GM18499 (cell line): ENCODE data around the gene LIAS.
"Not testable (repeated sequence)": the region's sequence is repeated elsewhere in the genome, so short reads cannot be mapped to it uniquely, and the experiment has no call there.

Experiments
- ATAC-seq: cut with Tn5 transposase; IDR thresholded peaks from one replicate; pipeline ENCODE4 v1.9.1; 2021; ENCODE audit warnings: moderate number of reproducible peaks; ENCODE audit not compliant: insufficient read depth, unreplicated experiment

The LIAS gene

GRCh38 chr4:39452153-39452859 is 6.5 kb upstream of the LIAS start:
- no peak for ATAC-seq

- no peak for ATAC-seq
These were observed 5.8 kb upstream of the LIAS start for GRCh38 chr4:39452860-39453587.

GRCh38 chr4:39453738-39454137 is 5.1 kb upstream of the LIAS start:
- ATAC-seq: no peak

GRCh38 chr4:39455486-39455885 is 3.4 kb upstream of the LIAS start:
- no peak for ATAC-seq

GRCh38 chr4:39456946-39457763 is 1.7 kb upstream of the LIAS start:
- ATAC-seq: no peak

GRCh38 chr4:39458161-39458504 is 723 bp upstream of the LIAS start:
- ATAC-seq: not testable (repeated sequence)

- no peak for ATAC-seq
These were observed 6.1 kb downstream of the LIAS start for GRCh38 chr4:39464886-39465501.

- no peak for ATAC-seq
These were observed 7.9 kb downstream of the LIAS start for GRCh38 chr4:39466747-39467146.

GRCh38 chr4:39467464-39467863 is 8.6 kb downstream of the LIAS start:
- no peak for ATAC-seq

GRCh38 chr4:39469429-39470077 is 10.7 kb downstream of the LIAS start:
- ATAC-seq: peak; percentile 73

- no peak for ATAC-seq
These were observed 11.5 kb downstream of the LIAS start for GRCh38 chr4:39470402-39470801.

- ATAC-seq: no peak
These were observed 13.5 kb downstream of the LIAS start for GRCh38 chr4:39472396-39472795.

- ATAC-seq: no peak
These were observed 17.5 kb downstream of the LIAS start for GRCh38 chr4:39476187-39476895.

- ATAC-seq: no peak
These were observed 21.4 kb downstream of the LIAS start for GRCh38 chr4:39480251-39480650.

GRCh38 chr4:39480902-39481695 is 22.2 kb downstream of the LIAS start:
- no peak for ATAC-seq

GRCh38 chr4:39484582-39485272 is 25.9 kb downstream of the LIAS start:
- ATAC-seq: no peak

- ATAC-seq: no peak
These were observed 27.5 kb downstream of the LIAS start for GRCh38 chr4:39486221-39486804.

GRCh38 chr4:39490322-39490721 is 31.5 kb downstream of the LIAS start:
- ATAC-seq: no peak
